Gastrocnemius medialis (tissue), 4 donors: ENCODE measurements around the gene NOL4L.

Source experiments
- CTCF ChIP-seq, 5 experiments: fragments of 450-650 bp in 3 of 5; fragments of 200-600 bp in 2 of 5; sonication (generic) in 2 of 5; IDR thresholded peaks in 4 of 5; conservative IDR thresholded peaks in 1 of 5; 1 replicate in 4 of 5; 2 replicates in 1 of 5; pipeline ENCODE4 v1.5.1; 2016 to 2019; ENCODE audit warnings: antibody characterized with exemption in 5 of 5, mild to moderate bottlenecking in 3 of 5, moderate library complexity in 3 of 5
- POLR2A ChIP-seq, 2 donors: fragments of 450-650 bp; IDR thresholded peaks; one replicate each; pipeline ENCODE4 v1.6.1; 2017; ENCODE audit warnings: antibody characterized with exemption in 2 of 2, mild to moderate bottlenecking in 2 of 2, moderate library complexity in 2 of 2

GRCh38 chr20:32495217-32495565 is 89.9 kb downstream of the NOL4L start:
- TF ChIP-seq CTCF (IDR thresholded peaks at IDR 0.05 in 4 of 5, conservative IDR thresholded peaks at IDR 0.05 in 1 of 5): no peak
- no peak for TF ChIP-seq POLR2A (IDR thresholded peaks at IDR 0.05)
